Muscle layer of colon (tissue), 2 donors: ENCODE data around the gene ATP2A3.

ENCODE experiments used
- H3K27ac ChIP-seq: one replicate; pipeline ENCODE4 v1.7.0; 2013; ENCODE audit warnings: low read depth, mild to moderate bottlenecking, low read length, moderate library complexity
- H3K27me3 ChIP-seq, 2 donors: one replicate each; pipeline ENCODE4 v1.7.0; 2013; ENCODE audit warnings: low read length in 2 of 2, mild to moderate bottlenecking in 2 of 2; ENCODE audit not compliant: insufficient read depth in 2 of 2, control insufficient read depth in 1 of 2
- H3K36me3 ChIP-seq: one replicate; pipeline ENCODE4 v1.7.0; 2013; ENCODE audit warnings: mild to moderate bottlenecking, low read length; ENCODE audit not compliant: insufficient read depth
- H3K4me1 ChIP-seq: one replicate; pipeline ENCODE4 v1.7.0; 2013; ENCODE audit warnings: mild to moderate bottlenecking, low read length; ENCODE audit not compliant: insufficient read depth
- H3K4me3 ChIP-seq, 2 donors: one replicate each; pipeline ENCODE4 v1.7.0; 2013; ENCODE audit warnings: low read length in 2 of 2, low read depth in 1 of 2, mild to moderate bottlenecking in 1 of 2, moderate library complexity in 1 of 2
- H3K9ac ChIP-seq: one replicate; pipeline ENCODE4 v1.7.0; 2013; ENCODE audit warnings: low read length
- H3K9me3 ChIP-seq: one replicate; pipeline ENCODE4 v1.7.0; 2013; ENCODE audit warnings: mild to moderate bottlenecking, low read length
- donor health status: abdominal sarcoma.
- donor health status: Adenocarcinoma of cecum.

ATP2A3 gene

GRCh38 chr17:3959295-3959899, 4.8 kb downstream of the ATP2A3 start:
- Histone ChIP-seq H3K36me3 (no peaks in the 10 kb centered on the region), H3K4me3 (no peak overlapping the region), H3K9me3 (no peaks in the 10 kb centered on the region), H3K4me1 (no peaks in the 10 kb centered on the region), H3K27me3 (peaks cover 11 to 22% of the 10 kb centered on the region in 2 donors), H3K9ac (no peak overlapping the region), H3K27ac (no peak overlapping the region)

- Histone ChIP-seq H3K27me3 (peaks cover 8 to 12% of the 10 kb centered on the region in 2 donors), H3K4me1 (no peaks in the 10 kb centered on the region), H3K27ac (no peak overlapping the region), H3K36me3 (no peaks in the 10 kb centered on the region), H3K9ac (no peak overlapping the region), H3K4me3 (no peak overlapping the region), H3K9me3 (no peaks in the 10 kb centered on the region)
Measured at GRCh38 chr17:3957735-3958599, 6.3 kb downstream of the ATP2A3 start.

GRCh38 chr17:3956983-3957382, 7.3 kb downstream of the ATP2A3 start:
- peaks cover 0 to 2% of the 10 kb centered on the region in 2 donors for H3K27me3 ChIP-seq
- no peak overlapping the region for H3K9ac ChIP-seq
- no peak overlapping the region for H3K27ac ChIP-seq
- no peaks in the 10 kb centered on the region for H3K4me1 ChIP-seq
- H3K4me3 ChIP-seq: no peak overlapping the region
- H3K36me3 ChIP-seq: no peaks in the 10 kb centered on the region
- H3K9me3 ChIP-seq: no peaks in the 10 kb centered on the region

GRCh38 chr17:3956327-3956957, 7.8 kb downstream of the ATP2A3 start:
- Histone ChIP-seq H3K27ac (no peak overlapping the region), H3K27me3 (no peaks in the 10 kb centered on the region), H3K9ac (no peak overlapping the region), H3K4me1 (no peaks in the 10 kb centered on the region), H3K36me3 (no peaks in the 10 kb centered on the region), H3K4me3 (no peak overlapping the region), H3K9me3 (no peaks in the 10 kb centered on the region)

- Histone ChIP-seq H3K9ac (no peak overlapping the region), H3K4me3 (no peak overlapping the region), H3K36me3 (no peaks in the 10 kb centered on the region), H3K4me1 (no peaks in the 10 kb centered on the region), H3K27me3 (no peaks in the 10 kb centered on the region), H3K9me3 (no peaks in the 10 kb centered on the region), H3K27ac (no peak overlapping the region)
Measured at GRCh38 chr17:3955673-3955988, 8.6 kb downstream of the ATP2A3 start.

- Histone ChIP-seq H3K4me1 (no peaks in the 10 kb centered on the region), H3K9ac (no peak overlapping the region), H3K27ac (no peak overlapping the region), H3K36me3 (no peaks in the 10 kb centered on the region), H3K27me3 (no peaks in the 10 kb centered on the region), H3K9me3 (no peaks in the 10 kb centered on the region), H3K4me3 (no peak overlapping the region)
Measured at GRCh38 chr17:3954976-3955672, 9.1 kb downstream of the ATP2A3 start.

- H3K27ac ChIP-seq: no peak overlapping the region
- no peak overlapping the region for H3K9ac ChIP-seq
- H3K4me3 ChIP-seq: no peak overlapping the region
- no peaks in the 10 kb centered on the region for H3K4me1 ChIP-seq
- H3K36me3 ChIP-seq: no peaks in the 10 kb centered on the region
- H3K27me3 ChIP-seq: no peaks in the 10 kb centered on the region
- H3K9me3 ChIP-seq: no peaks in the 10 kb centered on the region
Measured at GRCh38 chr17:3954086-3954485, 10.2 kb downstream of the ATP2A3 start.

GRCh38 chr17:3953542-3953941, 10.7 kb downstream of the ATP2A3 start:
- H3K9ac ChIP-seq: no peak overlapping the region
- no peak overlapping the region for H3K27ac ChIP-seq
- H3K9me3 ChIP-seq: no peaks in the 10 kb centered on the region
- no peaks in the 10 kb centered on the region for H3K4me1 ChIP-seq
- no peaks in the 10 kb centered on the region for H3K27me3 ChIP-seq
- H3K36me3 ChIP-seq: no peaks in the 10 kb centered on the region
- H3K4me3 ChIP-seq: no peak overlapping the region

- H3K36me3 ChIP-seq: no peaks in the 10 kb centered on the region
- H3K4me3 ChIP-seq: no peak overlapping the region
- H3K4me1 ChIP-seq: no peaks in the 10 kb centered on the region
- no peak overlapping the region for H3K9ac ChIP-seq
- no peak overlapping the region for H3K27ac ChIP-seq
- H3K9me3 ChIP-seq: no peaks in the 10 kb centered on the region
- H3K27me3 ChIP-seq: no peaks in the 10 kb centered on the region
Measured at GRCh38 chr17:3952186-3952585, 12.1 kb downstream of the ATP2A3 start.

- no peak overlapping the region for H3K9ac ChIP-seq
- no peaks in the 10 kb centered on the region for H3K4me1 ChIP-seq
- no peaks in the 10 kb centered on the region for H3K9me3 ChIP-seq
- H3K27me3 ChIP-seq: no peaks in the 10 kb centered on the region
- no peak overlapping the region for H3K27ac ChIP-seq
- H3K4me3 ChIP-seq: no peak overlapping the region
- H3K36me3 ChIP-seq: no peaks in the 10 kb centered on the region
Measured at GRCh38 chr17:3951420-3951819, 12.8 kb downstream of the ATP2A3 start.

GRCh38 chr17:3951003-3951402, 13.2 kb downstream of the ATP2A3 start:
- Histone ChIP-seq H3K9me3 (no peaks in the 10 kb centered on the region), H3K4me3 (no peak overlapping the region), H3K9ac (no peak overlapping the region), H3K36me3 (no peaks in the 10 kb centered on the region), H3K27me3 (no peaks in the 10 kb centered on the region), H3K27ac (no peak overlapping the region), H3K4me1 (no peaks in the 10 kb centered on the region)
